Lower leg skin (tissue), 3 donors: ENCODE measurements around the gene TRAPPC12.

ENCODE experiments used
- POLR2A ChIP-seq, 2 donors: fragments of 450-650 bp; IDR thresholded peaks; one replicate each; pipeline ENCODE4 v1.6.1; 2016 to 2017; ENCODE audit warnings: antibody characterized with exemption in 2 of 2, mild to moderate bottlenecking in 1 of 2, moderate library complexity in 1 of 2
- TF ChIP-seq, protein P1 (sequence below), 3 donors: fragments of 450-650 bp; IDR thresholded peaks; one replicate each; pipeline ENCODE4 v1.5.1; 2016; ENCODE audit warnings: antibody characterized with exemption in 3 of 3, mild to moderate bottlenecking in 3 of 3, moderate library complexity in 2 of 3

DNA sequence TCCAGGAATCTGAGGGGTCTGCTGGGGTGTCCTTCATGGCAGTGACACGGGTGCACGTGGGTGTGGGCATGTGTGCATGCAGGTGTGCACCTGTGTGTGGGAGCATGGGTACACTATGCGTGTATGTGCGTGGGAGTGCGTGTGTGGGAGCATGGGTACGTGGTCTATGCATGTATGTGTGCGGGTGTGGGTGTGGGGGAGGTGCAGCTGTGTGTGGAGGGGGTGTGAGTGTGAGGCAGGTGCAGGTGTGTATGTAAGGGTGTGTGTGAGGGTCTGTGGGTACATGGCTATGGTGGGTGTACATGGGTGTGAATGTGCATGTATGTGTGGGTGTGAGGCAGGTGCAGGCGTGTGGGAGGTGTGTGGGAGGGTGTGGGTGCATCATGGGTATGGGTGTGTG, 38.2 kb upstream of the TRAPPC12 start:
- TF ChIP-seq, protein P1, sequence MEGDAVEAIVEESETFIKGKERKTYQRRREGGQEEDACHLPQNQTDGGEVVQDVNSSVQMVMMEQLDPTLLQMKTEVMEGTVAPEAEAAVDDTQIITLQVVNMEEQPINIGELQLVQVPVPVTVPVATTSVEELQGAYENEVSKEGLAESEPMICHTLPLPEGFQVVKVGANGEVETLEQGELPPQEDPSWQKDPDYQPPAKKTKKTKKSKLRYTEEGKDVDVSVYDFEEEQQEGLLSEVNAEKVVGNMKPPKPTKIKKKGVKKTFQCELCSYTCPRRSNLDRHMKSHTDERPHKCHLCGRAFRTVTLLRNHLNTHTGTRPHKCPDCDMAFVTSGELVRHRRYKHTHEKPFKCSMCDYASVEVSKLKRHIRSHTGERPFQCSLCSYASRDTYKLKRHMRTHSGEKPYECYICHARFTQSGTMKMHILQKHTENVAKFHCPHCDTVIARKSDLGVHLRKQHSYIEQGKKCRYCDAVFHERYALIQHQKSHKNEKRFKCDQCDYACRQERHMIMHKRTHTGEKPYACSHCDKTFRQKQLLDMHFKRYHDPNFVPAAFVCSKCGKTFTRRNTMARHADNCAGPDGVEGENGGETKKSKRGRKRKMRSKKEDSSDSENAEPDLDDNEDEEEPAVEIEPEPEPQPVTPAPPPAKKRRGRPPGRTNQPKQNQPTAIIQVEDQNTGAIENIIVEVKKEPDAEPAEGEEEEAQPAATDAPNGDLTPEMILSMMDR (IDR thresholded peaks at IDR 0.05): no peak
- TF ChIP-seq POLR2A (IDR thresholded peaks at IDR 0.05): no peak
